Progenitor cell of endocrine pancreas (in vitro differentiated cells): ENCODE results near the gene TMEM119. TPM values are rescaled to one million over a fixed set of nuclear protein-coding genes. Genes with fewer than 3 reads are reported as not detected.

Source experiments
- DNase-seq: peaks from one replicate; pipeline ENCODE4 v3.0.0; 2021; ENCODE audit warnings: low spot score; ENCODE audit not compliant: unreplicated experiment
- H3K27ac Mint-ChIP-seq: 2 replicates; pipeline ENCODE4 v1.8.0; 2021; ENCODE audit warnings: mild to moderate bottlenecking, moderate library complexity, mixed read lengths
- H3K27me3 Mint-ChIP-seq: 2 replicates; pipeline ENCODE4 v1.8.0; 2021; ENCODE audit warnings: mixed read lengths
- H3K36me3 Mint-ChIP-seq: 2 replicates; pipeline ENCODE4 v1.8.0; 2022; ENCODE audit warnings: mixed read lengths; ENCODE audit not compliant: insufficient read depth
- H3K4me1 Mint-ChIP-seq: 2 replicates; pipeline ENCODE4 v1.8.0; 2021; ENCODE audit warnings: low read depth, mixed read lengths
- H3K4me3 Mint-ChIP-seq: 2 replicates; pipeline ENCODE4 v1.8.0; 2021; ENCODE audit warnings: low read depth, mild to moderate bottlenecking, moderate library complexity, mixed read lengths
- H3K9me3 Mint-ChIP-seq: 2 replicates; pipeline ENCODE4 v1.8.0; 2021; ENCODE audit warnings: low read depth, mixed read lengths
- total RNA-seq: library from RNA; stranded (reverse); gene quantifications from 2 replicates; pipeline ENCODE4 v1.2.1, GENCODE V29; 2021
- TF ChIP-seq, protein P1 (sequence below): fragments of 200-600 bp; sonication (generic); IDR thresholded peaks from one replicate; pipeline ENCODE4 v1.5.0; 2021; ENCODE audit warnings: antibody characterized with exemption, mild to moderate bottlenecking; ENCODE audit not compliant: unreplicated experiment

TMEM119 gene
- total RNA-seq, 1 donor from 2014 or later = not detected

DNA sequence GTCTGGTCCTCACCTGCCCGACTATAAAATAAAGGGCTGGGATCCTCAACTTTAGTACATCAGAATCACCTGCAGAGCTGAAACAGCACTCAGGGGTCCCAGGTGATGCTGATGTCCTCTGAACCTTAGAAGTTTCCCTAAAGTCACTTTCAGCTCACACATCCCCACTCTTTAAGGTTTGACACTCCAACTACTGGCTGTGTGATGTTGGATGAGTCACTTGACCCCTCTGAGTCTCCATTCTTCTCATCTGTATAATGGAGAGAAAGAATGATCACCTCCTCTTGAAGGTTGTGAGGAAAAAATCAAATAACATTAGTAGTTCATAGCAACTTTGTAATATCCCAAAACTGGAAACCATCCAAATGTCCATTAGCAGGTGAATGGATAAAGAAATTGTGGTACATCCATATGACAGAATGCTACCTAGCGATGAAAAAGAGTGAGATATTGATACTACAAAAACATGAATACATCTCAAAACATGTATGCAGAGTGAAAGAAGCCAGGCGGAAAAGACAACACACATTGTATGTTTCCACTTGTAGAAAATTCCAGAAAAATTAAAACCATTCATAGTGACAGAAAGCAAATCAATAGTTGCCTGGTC lies 13.3 kb downstream of the TMEM119 start:
- no peak for DNase-seq
- Mint-ChIP-seq H3K36me3 (no peaks in the 10 kb centered on the region), H3K4me1 (peaks cover 5% of the 10 kb centered on the region), H3K4me3 (no peak overlapping the region), H3K9me3 (no peaks in the 10 kb centered on the region), H3K27me3 (peaks cover 4% of the 10 kb centered on the region), H3K27ac (no peak overlapping the region)
- TF ChIP-seq, protein P1, sequence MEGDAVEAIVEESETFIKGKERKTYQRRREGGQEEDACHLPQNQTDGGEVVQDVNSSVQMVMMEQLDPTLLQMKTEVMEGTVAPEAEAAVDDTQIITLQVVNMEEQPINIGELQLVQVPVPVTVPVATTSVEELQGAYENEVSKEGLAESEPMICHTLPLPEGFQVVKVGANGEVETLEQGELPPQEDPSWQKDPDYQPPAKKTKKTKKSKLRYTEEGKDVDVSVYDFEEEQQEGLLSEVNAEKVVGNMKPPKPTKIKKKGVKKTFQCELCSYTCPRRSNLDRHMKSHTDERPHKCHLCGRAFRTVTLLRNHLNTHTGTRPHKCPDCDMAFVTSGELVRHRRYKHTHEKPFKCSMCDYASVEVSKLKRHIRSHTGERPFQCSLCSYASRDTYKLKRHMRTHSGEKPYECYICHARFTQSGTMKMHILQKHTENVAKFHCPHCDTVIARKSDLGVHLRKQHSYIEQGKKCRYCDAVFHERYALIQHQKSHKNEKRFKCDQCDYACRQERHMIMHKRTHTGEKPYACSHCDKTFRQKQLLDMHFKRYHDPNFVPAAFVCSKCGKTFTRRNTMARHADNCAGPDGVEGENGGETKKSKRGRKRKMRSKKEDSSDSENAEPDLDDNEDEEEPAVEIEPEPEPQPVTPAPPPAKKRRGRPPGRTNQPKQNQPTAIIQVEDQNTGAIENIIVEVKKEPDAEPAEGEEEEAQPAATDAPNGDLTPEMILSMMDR = no peak

DNA sequence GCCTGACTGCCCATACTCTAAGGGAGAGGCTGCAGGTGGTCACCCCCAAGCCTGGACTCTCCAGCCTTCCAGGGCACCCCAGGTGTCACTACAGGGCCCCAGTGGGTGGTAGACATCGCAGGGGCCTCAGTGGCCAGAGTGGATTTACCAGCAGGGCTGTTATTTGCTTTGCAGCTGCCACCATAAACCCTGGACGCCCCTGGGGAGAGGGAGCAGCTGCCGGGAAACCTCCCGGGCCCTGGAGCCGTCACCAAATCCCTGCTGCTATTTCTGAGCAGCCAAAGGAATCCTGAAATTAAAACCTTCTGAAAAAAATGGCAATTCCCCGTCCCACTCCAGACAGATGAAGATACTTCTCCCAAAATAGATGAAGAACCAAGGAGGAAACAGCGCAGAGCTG lies 13.9 kb downstream of the TMEM119 start:
- H3K36me3 Mint-ChIP-seq = no peaks in the 10 kb centered on the region
- TF ChIP-seq, protein P1 = no peak
- H3K9me3 Mint-ChIP-seq = no peaks in the 10 kb centered on the region
- H3K27me3 Mint-ChIP-seq = peaks cover 4% of the 10 kb centered on the region
- peak overlapping the region; percentile 28 for H3K27ac Mint-ChIP-seq
- no peak for DNase-seq
- peaks cover 5% of the 10 kb centered on the region for H3K4me1 Mint-ChIP-seq
- no peak overlapping the region for H3K4me3 Mint-ChIP-seq

DNA sequence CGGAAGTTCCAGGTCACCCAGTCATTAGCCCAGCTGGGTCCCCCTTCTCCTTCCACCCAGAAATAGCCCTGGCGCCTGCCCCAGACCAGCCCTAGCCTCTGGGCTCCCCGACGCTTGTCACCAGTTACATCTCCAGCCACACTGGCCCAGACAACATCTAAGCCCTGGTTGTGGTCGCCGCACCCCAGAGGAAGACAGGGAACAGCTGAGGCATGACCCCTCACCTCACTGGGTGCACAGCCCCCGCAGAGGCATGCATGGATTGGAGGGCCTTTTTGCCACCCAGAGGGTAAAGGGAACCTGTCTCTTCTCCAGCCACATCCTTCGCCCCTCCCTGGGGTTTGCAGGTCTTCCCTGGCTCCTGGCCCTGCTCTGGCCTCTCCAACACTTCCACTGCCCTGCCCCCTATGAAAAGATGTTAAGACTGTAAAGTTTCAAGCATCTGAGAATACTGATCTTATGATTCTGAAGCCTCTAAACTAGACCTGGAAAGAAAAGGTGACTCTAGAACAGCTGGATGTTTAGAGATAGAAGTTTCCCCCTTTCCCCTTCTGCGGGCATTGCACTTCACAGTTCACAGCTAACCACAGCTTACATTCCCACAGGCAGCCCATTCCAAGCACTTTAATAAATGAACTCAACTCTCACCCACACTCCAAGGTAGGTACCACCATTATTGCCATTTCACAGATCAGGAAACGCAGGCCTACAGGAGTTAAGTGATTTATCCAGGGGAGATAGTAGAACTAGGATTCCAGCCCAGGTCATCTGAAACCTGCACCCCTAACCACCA lies 14.7 kb downstream of the TMEM119 start:
- H3K27me3 Mint-ChIP-seq = peaks cover 4% of the 10 kb centered on the region
- no peaks in the 10 kb centered on the region for H3K36me3 Mint-ChIP-seq
- H3K4me1 Mint-ChIP-seq = peaks cover 3% of the 10 kb centered on the region
- TF ChIP-seq, protein P1 = no peak
- H3K4me3 Mint-ChIP-seq = no peak overlapping the region
- H3K9me3 Mint-ChIP-seq = no peaks in the 10 kb centered on the region
- no peak for DNase-seq
- no peak overlapping the region for H3K27ac Mint-ChIP-seq

DNA sequence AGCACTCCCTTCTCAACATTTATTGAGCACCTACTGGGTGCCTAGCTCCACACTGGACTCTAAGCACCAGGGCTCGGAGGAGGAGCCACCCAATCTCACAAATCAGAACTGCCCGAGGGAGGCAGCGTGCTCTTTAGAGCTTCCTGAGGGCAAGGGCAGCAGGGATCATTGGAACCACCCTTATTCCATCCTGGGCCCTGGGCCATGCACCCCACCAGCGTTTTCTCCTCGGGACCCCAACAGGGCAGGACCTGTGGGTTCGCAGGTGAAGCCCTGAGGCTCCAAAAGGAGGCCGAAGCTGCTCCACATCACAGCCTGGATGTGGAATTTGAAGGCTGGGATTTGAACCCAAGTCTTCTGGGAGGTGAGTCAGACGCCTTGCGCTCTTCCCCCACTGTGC lies 15.4 kb downstream of the TMEM119 start:
- Mint-ChIP-seq H3K4me3 (no peak overlapping the region), H3K36me3 (no peaks in the 10 kb centered on the region), H3K27ac (no peak overlapping the region), H3K27me3 (peaks cover 4% of the 10 kb centered on the region), H3K9me3 (no peaks in the 10 kb centered on the region), H3K4me1 (peaks cover 3% of the 10 kb centered on the region)
- no peak for DNase-seq
- TF ChIP-seq, protein P1 = no peak

DNA sequence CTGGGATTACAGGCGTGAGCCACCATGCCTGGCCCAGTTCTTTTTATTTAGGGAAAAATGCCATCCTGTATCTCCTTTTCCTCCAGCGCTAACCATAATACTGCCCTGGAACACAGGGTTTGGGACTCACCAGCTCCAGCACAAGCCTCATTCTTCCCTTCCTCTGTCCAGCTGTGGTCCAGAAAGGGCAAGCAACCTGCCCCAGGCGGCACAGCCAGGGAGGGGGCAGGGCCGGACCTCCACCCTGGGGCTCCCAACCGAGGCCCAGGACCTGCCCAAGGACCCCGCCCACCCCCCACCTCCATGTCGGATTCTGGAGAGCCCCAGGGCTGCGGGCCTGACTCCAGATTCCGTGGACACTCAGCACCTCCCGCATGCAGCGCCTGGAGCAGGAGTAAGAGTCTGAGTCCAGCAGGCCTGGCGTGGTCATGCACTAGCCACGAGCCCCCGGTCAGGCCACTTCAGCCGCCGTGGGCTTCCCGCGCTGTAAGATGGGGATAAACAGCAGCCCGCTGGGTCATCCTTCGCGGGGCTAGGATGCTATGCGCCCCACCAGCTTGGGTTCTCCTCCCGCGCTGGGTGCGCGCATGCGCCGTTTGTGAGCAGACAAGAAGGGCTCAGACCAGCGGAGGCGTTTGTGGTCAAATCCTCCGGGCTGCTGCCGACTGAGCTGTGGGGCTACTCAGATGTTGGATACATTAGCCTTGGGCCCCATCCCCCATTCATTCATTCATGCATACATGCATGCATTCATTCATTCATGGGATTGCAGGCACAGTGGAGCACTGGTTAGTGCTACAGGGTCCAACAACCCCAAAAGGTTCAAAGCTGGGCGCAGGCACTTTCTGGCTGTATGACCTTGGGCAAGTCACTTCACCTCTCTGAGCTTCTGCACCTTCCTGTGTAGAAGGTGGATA lies 16.3 kb downstream of the TMEM119 start:
- no peaks in the 10 kb centered on the region for H3K9me3 Mint-ChIP-seq
- no peak overlapping the region for H3K27ac Mint-ChIP-seq
- H3K36me3 Mint-ChIP-seq = no peaks in the 10 kb centered on the region
- no peak for DNase-seq
- H3K4me1 Mint-ChIP-seq = peaks cover 3% of the 10 kb centered on the region
- H3K4me3 Mint-ChIP-seq = no peak overlapping the region
- TF ChIP-seq, protein P1 = no peak
- H3K27me3 Mint-ChIP-seq = peaks cover 4% of the 10 kb centered on the region
